ENCODE results near the gene GRIP1.

GRIP1 gene

DNA sequence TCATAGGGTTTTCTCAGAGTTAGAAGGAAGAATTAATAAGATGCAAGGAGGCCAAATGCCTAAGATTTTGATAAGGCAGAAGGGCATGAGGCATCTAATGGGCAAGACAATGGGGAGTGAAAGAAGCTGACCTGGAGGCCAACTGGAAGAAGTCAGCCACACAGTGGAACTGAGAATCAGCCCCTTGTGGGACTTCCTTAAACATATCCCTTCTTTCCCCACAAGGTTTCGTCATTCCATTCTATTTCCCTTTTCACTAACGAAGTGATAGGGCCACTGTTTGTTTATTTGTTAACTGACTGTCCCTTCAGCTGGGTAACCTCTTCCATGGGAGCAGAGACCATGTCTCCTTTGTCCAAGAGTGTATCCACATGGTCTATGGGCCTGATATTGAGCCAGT lies 290.4 kb downstream of the GRIP1 start:
- DNase-seq (ENCODE audit: low read depth) = no peak

DNA sequence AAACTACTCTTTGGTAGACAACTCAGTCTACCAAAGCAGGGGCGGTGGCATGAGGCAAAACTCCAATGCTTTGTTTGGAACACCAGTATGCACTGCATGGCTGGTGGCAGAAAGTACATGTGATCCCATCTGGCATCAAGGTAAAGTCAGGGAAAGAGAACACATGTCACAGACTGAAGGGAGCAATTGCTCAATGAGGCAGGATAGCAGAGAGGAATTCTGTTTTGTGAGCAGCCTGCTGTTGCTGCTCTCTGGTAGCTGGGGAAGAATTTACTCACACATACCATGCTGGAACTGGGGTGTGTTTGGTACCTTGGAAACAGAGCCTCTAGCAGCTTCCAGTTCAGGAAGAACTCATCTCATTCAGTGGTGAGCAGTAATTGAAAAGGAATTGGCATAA lies 291.8 kb downstream of the GRIP1 start:
- no peak for DNase-seq (ENCODE audit: low read depth)

DNA sequence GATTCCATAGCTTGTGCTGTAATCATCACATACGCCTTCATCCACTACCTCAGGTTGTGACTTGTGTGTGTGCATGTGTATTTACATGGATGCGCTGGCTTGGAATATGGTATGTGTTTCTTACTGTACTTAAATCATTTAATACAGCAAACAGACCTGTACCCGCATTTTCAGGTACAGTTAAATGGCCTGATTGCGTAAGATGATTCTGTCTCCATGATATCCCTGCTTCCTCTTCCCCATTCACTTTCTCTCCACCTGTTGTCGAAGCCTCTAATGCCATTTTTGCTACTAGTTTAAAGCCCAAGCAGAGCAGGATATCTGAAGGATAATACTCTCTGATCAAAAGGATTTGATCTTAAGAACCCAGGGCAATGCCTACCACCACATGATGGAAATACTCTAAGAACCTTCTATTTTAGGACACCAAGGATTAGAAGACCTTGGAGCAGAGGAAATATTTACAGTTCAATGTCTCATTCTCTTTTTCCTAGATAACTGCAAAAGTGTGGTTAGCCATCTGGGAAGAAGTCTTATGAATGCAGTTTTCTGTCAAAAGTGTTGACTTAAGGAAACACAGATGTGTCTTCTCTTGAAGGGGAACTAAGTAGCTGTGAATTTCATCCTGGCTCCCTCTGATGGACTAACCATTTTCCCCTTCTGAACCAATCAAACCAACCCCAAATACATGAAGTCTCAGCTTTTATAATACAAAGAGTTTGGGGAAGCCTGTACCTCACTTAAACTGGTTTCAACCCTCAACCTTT lies 297.9 kb downstream of the GRIP1 start:
- DNase-seq (ENCODE audit: low read depth) = no peak

DNA sequence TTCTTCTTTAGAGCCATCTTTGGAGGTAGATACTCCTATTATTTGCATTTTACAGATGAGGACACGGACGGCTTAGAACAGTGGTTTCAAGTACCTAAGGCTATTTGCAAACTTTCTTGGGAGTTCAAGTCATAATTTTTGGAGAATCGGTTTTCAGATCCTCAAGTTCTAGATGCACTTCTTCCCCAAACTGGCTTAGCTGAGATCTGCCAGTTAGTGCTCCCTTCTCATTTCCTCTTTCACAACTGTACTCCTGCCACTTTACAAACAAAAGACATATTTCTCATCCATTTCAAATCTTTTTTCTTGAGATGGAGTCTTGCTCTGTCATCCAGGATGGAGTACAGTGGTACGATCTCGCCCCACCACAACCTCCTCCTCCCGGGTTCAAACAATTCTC lies 299.3 kb downstream of the GRIP1 start:
- DNase-seq (ENCODE audit: low read depth) = no peak

DNA sequence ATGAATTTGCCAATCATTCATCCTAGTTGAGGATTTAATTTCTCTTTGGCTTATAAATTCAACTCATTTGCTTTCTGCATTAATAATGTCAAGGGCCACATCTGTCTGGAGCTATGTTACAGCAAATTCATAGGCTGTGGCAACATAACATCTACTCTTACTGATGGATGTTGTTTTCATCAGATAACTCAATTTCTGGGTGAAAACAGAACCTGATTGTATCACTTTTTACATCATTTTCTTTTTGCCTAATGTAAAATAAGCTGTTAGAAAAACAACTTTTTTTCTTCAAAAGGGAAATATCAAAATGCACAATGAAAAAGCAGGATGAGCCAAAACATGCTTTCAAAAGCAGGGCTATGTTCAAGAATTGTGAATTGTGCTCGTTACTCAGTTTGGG lies 303.3 kb downstream of the GRIP1 start:
- no peak for DNase-seq (ENCODE audit: low read depth)

DNA sequence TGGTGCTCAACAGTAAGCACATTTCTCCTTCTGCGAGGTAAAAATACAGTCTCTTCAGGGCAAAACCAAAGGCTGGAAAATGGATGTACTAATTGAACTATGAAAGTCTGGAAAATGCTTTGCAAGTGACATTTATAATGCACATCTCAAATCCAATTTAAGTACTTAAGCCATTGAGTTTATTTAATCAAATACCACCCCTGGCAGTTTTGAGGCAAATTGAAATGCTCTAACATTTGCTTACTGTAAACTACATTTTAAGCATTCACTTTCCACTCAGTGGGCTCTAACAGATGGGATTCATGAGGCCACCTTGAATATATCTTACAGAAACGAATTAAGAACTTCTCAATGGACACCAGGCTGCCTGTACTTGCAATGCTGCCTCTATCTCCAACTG lies 306.9 kb downstream of the GRIP1 start:
- no peak for DNase-seq (ENCODE audit: low read depth)

DNA sequence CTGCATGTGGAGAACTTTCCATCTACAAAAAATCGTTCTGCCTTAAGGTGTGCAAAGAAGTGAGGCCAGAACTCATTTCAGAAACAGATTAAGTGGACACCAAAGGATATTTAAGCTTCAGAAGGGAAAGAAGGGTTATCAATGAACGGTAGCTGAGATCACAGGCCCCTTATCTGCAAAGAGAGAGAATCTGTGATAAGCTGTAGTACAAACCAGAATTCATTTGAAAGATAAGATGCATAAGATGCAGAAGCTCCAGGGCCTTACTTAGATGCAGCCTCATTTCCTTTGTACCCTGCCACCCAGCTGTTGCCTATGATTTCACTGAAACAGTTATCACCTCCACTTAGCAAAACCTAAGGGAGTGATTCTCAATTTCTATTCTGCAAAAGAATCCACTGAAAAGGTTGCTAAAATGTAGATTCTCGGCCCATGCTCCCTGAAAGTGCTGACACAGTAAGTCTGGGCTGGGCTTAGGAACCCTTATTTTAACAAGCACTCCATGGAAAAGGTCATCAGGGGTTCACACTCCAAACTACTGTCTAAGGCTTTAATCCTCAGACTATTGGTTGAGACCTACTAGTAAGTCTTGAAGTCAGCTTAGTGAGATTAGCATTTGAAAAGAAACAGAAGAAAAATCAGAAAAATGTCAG lies 311.7 kb downstream of the GRIP1 start:
- no peak for DNase-seq (ENCODE audit: low read depth)

DNA sequence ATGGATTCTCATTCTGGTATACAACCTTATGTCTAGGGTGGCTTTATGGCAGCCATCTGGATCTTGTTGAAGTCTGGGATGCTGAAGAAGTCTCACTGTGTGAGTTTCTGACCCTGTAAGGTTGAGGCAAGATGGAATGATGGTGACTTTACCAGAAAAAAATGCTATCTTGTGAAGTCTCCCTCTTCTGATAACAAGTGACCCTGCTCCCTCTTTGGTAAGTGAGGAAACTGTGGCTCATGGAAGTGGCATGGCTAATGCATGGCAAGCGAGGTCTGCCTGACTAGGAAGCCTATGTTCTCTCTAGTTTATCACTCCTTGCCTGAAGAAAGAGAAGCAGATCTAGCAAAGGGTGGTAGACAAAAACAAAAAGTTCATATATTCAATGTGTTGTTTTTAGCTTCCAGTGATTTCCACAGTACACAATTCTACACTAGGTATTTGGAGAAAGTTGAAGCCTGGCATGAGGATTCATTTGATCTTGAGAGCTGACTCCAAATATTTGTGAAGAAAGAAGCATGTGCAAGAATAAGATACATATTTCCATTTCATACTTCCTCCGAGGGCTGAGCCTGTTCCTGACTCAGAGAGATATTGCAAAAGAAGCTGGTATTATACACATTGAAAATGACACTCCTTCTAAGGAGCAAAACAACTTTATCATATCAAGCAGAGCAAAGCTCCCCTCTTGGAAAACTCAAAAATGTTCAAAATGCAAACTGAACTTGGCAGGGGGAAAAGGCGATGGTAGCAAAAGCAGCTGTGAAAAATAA lies 313.0 kb downstream of the GRIP1 start:
- DNase-seq (ENCODE audit: low read depth) = no peak

DNA sequence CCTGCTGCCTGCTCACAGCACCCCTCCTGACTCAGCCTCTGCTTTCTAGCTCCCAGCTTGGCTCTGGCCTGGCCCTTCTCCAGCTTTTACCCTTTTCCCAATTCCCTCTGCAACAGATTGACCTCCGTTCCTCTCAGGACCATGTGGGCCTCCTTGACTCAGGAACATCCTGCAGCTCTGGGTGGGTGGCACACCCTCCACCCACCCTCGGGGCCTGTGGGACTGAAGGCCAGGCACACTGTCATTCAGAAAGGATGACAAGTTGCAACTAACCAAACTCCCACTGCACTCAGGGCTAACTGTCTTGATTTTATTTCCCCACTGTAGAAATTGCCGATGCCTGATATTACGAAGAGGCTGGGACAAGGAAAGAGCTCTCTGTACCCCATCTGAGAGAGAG lies 317.2 kb downstream of the GRIP1 start:
- no peak for DNase-seq (ENCODE audit: low read depth)

DNA sequence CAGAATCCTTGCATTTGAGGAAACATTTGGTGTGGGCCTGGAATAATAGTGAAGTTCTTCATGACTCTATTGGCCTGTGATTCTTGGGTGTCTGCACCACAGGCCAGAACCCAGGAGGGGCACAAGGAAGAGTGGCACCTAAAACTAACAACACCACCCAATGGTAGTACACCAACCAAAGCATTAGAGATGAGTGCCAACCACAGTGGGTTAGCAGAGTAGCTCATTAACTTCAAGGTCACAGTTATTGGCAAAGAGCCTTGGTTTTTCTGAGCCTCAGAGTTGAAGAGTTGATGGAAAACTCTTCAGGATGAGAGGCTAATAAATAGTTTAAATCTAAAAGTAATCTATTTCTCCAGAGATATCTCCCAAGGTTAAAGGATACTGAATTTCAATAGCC lies 319.6 kb downstream of the GRIP1 start:
- no peak for DNase-seq (ENCODE audit: low read depth)

DNA sequence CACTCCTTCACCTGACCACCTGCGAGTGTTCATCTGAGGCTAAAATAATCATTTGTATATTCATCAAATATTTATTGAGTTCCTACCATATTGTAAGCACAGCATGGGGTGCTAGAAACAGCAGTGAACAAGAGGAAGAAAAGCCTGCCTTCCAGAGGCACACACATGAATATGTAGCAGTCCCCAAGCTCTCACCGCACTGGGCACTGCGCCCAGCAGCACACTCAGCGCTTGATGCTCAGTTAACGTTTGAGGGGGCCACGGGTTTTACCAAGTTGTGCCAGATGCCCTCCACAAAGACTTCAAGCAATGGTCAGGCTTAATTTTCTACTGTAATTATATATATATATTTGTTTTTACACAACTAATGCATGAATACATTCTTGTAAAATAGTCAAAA lies 324.6 kb downstream of the GRIP1 start:
- no peak for DNase-seq (ENCODE audit: low read depth)

DNA sequence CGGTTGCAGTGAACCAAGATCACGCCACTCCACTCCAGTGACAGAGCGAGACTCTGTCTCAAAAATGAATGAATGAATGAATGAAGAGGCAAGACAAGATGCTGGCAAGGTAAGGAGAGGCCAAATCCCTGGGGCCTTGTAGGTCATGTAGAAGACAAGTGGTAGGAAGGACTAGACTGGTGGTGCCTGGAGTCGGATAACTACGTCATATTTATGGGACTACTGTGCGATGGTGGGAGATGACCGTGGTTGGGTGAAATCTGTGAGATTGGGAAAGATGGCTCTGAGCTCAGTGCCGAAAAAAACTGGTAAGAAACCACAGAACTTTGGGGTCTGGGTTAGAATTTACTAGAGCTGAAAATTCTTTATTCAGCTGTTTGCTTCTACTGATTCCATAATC lies 326.0 kb downstream of the GRIP1 start:
- DNase-seq (ENCODE audit: low read depth) = no peak

DNA sequence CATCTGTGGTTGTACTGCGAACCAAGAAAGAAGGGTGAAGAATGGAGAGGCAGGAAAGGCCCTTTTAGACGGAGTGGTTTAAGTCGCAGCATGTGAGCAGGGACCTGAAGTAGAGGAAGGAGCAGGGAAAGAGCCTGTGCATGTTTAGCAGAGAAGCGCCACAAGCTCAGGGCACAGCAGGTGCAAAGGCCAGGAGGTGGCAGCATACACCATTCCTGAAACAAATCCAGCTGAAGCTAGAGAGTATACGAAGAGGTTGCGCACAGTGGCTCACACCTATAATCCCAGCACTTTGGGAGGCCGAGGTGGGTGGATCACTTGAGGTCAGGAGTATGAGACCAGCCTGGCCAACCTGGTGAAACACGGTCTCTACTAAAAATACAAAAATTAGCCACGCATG lies 326.7 kb downstream of the GRIP1 start:
- DNase-seq (ENCODE audit: low read depth) = no peak

DNA sequence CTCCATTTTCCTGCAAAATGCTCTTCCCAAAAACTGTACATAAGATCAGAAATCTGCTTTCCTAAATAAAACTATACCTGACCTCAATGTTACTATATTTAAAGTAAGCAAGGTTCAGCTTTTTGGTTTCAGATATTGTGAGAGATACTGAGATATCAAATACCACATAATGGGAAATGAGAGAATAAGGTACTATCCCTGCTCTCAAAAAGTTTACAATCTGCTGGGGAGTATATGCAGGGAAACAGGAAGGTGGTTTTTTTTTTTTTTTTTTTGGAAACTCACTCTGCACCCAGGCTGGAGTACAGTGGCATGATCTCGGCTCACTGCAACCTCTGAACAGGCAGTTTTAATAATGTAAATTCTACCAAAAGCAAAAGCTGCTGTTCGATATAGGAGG lies 327.6 kb downstream of the GRIP1 start:
- no peak for DNase-seq (ENCODE audit: low read depth)

DNA sequence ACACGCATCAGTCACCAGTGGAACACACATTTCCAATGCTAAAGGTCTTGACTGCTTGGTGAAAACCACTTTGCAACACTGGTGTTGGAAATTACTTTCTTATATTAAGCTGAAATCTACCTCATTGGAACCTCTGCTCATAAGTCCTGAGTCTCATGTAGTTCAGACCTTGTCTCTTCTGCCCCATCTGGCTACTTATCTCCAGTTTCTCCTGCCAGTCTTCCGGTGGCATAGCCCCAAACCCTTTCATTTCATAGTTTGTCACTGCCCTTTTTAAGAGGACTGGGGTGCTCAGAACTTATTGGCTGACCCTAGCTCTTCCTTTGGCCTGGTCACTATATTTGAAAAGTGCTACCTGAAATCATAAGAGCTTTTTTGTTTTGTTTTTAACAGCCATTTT lies 332.9 kb downstream of the GRIP1 start:
- DNase-seq (ENCODE audit: low read depth) = no peak

DNA sequence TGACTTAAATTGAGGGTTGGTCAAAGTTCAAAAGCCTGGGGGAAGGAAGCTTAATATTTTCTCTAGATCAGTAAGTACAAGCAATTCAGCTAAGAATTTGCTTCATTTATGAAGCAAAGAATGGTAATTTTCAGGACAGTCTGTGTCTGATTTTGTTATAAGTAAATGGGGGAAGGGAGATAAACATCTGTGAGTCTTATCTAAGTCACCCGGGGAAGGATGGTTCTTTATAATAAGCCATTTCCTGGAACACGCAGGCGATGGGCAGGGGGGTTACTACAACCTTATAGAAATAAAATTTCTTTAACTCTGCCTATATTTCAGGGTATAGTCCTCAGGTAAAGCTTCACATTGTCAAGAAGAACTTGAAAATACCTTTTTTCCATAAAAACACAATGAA lies 333.7 kb downstream of the GRIP1 start:
- no peak for DNase-seq (ENCODE audit: low read depth)

DNA sequence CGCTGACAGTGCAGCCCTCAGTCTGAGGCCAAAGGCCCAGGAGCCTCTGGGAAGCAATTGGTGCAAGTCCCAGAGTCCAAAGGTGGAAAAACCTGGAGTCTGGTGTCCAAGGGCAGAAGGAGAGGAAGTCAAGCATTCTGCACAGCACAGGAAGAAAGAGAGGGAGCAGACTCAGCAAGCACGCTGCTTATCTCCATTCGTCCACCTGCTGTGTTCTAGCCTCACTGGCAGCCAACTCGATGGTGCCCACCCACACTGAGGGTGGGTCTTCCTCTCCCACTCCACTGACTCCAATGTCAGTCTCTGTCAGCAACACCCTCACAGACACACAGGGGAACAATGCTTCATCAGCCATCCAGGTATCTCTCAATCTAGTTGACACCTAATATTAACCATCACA lies 337.8 kb downstream of the GRIP1 start:
- DNase-seq (ENCODE audit: low read depth) = no peak

DNA sequence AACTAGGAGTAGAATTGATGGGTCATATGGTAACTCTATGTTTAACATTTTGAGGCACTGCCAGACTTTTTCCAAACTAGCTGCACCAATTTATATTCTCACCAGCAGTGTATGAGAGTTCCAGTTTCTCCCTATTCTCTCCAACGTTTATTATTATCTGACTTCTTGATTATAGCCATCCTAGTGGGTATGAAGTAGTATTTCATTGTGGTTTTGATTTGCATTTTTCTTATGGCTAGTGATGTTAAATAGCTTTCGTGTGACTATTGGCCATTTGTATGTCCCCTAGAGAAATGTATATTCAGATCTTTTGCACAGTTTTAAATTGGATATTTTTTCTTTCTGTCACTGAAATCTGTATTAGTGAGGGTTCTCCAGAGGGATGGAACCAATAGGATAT lies 338.7 kb downstream of the GRIP1 start:
- no peak for DNase-seq (ENCODE audit: low read depth)

DNA sequence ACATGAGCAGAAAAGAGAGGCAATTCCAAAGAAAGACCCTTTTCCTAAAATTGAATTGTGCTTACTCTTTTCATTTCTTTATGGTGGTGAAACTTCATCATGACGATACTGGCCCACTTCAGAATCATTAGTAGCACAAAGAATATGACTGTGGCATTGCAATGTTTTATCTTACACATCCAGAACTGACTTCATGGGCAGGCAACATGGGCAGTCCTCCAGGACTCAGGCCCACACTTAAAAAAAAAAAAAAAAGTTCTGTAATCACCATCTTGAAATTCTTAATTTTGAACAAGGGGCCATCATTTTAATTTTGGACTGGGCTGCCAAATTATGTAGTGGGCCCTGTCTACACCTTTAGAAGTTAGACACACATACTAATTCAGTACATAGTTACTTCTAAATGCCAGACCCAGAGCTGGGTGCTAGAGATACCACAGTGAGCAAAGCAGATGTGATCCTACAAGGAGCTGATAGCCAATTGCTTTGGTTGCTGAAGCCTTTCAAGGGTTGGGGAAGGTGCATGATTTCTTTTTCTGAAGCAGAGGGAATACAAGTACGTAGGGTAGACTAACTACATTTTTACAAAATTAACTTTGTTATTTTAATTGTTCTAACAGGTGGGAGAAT lies 341.4 kb downstream of the GRIP1 start:
- DNase-seq (ENCODE audit: low read depth) = no peak

DNA sequence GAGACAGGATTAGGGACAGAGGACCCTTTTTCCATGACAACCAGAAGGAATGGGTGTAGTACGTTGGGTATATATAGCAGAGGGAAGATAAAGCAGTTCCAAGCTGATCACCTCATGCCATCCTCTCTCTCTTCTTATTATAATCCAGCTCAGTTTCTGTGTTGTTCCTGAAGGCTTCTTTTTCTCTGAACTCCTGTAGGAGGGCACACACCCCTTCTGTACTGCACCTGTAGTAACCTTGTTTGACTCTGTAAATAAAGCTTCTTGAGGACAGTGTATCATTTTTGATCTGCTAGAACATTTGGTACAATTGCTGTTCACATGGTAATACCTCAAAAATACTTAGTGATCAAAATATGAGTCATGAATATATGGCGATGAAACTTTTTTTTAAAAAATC lies 343.1 kb downstream of the GRIP1 start:
- DNase-seq (ENCODE audit: low read depth) = no peak

DNA sequence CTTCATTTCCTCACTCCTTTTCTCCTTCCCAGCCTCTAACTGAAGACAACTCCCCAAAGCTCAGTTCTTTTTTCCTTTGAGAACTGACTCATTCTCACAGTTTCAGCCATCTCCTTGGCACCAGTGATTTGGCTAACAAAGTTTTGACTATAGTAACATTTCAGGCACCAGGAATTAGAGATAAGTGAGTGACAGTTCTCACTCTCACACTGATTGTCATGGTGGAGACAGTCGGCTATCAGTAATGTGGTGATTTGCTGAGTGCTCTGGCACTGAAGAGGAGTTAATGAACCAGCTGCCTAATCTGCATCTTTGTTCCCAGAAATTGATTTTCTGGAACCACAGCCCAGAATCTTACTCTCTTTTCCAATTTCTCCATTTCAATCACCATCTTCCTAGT lies 347.1 kb downstream of the GRIP1 start:
- DNase-seq (ENCODE audit: low read depth) = no peak

DNA sequence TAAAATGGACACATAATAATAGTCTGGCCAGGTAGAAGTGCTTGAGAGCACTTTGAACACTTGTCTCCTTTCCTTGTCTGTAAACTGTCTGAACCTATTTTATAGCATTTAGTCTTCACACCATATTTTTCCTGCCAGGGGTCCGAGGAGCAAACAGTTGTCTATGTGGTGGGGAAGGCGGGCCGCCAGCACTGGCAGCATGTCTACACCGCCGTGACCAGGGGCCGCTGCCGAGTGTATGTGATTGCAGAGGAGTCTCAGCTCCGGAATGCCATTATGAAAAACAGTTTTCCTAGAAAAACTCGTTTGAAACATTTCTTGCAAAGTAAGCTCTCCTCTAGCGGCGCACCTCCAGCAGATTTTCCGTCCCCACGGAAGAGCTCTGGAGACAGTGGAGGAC lies 347.9 kb downstream of the GRIP1 start:
- DNase-seq (ENCODE audit: low read depth) = no peak

DNA sequence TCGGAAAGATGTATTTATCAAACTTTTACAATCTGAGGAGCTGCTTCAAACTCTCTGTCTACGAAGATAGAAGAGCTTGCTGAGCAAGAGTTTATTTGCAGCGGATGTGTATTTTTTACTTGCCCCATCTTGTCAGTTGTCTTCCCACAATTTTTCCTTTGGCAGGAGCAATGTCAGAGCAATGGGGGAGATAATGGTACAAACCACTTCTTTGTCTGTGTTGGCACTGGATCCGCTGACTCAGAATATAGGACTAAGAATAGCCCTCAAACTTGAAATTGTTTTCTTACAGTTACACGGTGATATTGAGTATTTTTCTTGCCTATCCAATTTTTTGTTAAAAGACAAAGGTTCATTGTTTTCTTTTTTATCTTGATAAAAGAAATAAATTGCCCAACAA lies 348.9 kb downstream of the GRIP1 start:
- DNase-seq (ENCODE audit: low read depth) = no peak
